B cell (primary cell): ENCODE results near the gene PPM1N. TPM values are rescaled to one million over a fixed set of nuclear protein-coding genes. Genes with fewer than 3 reads are reported as not detected.

Source experiments
- ATAC-seq: fragments of 200-7000 bp; cut with Tn5 transposase; one replicate; pipeline ENCODE4 v1.10.0; 2021; ENCODE audit warnings: low read depth, mild to moderate bottlenecking, moderate number of reproducible peaks, moderate library complexity
- CTCF ChIA-PET: fragments of 350-600 bp; sonication (Branson Sonifier 250); formaldehyde crosslinking; loops from one replicate; lab custom pipeline; 2021; ENCODE audit warnings: antibody characterized with exemption, inconsistent platforms; lab: Charles Lee
- POLR2A ChIA-PET: fragments of 350-600 bp; sonication (Branson Sonifier 250); formaldehyde crosslinking; loops from one replicate; lab custom pipeline; 2021; ENCODE audit warnings: antibody characterized with exemption; lab: Charles Lee
- DNase-seq: peaks from one replicate; pipeline ENCODE4 v3.0.0; 2013
- H2AFZ ChIP-seq: 2 replicates; pipeline ENCODE4 v1.6.1; 2012; ENCODE audit warnings: mild to moderate bottlenecking, low read depth, low read length; ENCODE audit not compliant: insufficient read depth, poor library complexity, severe bottlenecking
- H3K27ac ChIP-seq, 2 donors: 1 replicate in 1 of 2; 2 replicates in 1 of 2; pipeline ENCODE4 v1.5.1; 2012 to 2013; ENCODE audit warnings: low read length in 2 of 2, mild to moderate bottlenecking in 2 of 2, moderate library complexity in 1 of 2
- H3K27me3 ChIP-seq, 4 experiments: fragments of 200-600 bp in 1 of 4; sonication (generic) in 1 of 4; replicated peaks in 1 of 4; 1 replicate in 2 of 4; 2 replicates in 2 of 4; pipeline versions ENCODE4 v1.6.1 to v1.7.0; 2013 to 2016; ENCODE audit warnings: low read length in 3 of 4, mild to moderate bottlenecking in 2 of 4, mixed read lengths in 1 of 4, moderate library complexity in 1 of 4; ENCODE audit not compliant: insufficient read depth in 4 of 4, control insufficient read depth in 3 of 4; ENCODE audit errors: control extremely low read depth in 1 of 4
- H3K36me3 ChIP-seq, 2 experiments: replicated peaks in 1 of 2; 1 replicate in 1 of 2; 2 replicates in 1 of 2; pipeline versions ENCODE4 v1.6.1 to v1.7.1; 2013; ENCODE audit warnings: low read length in 1 of 2; ENCODE audit not compliant: insufficient read depth in 2 of 2, control insufficient read depth in 1 of 2; ENCODE audit errors: control extremely low read depth in 1 of 2, extremely low read depth in 1 of 2
- H3K4me1 ChIP-seq, 2 donors: fragments of 200-600 bp in 1 of 2; sonication (generic) in 1 of 2; 1 replicate in 1 of 2; 2 replicates in 1 of 2; pipeline versions ENCODE4 v1.5.1 to v1.6.1; 2013 to 2017; ENCODE audit warnings: low read length in 2 of 2; ENCODE audit not compliant: control insufficient read depth in 2 of 2, insufficient read depth in 2 of 2
- H3K4me2 ChIP-seq: replicated peaks from 2 replicates; pipeline ENCODE3; 2012; ENCODE audit warnings: mild to moderate bottlenecking, low read depth, low read length; ENCODE audit not compliant: poor library complexity, severe bottlenecking
- H3K4me3 ChIP-seq, 5 experiments: fragments of 200-600 bp in 1 of 5; sonication (generic) in 1 of 5; 1 replicate in 3 of 5; 2 replicates in 2 of 5; pipeline versions ENCODE4 v1.5.1 to v1.7.0; 2011 to 2016; ENCODE audit warnings: low read length in 4 of 5, mild to moderate bottlenecking in 4 of 5, low read depth in 2 of 5, control low read depth in 1 of 5, moderate library complexity in 1 of 5; ENCODE audit not compliant: insufficient read depth in 1 of 5; ENCODE audit errors: control extremely low read depth in 1 of 5, extremely low read depth in 1 of 5
- H3K79me2 ChIP-seq: fragments of 200-600 bp; sonication (generic); one replicate; pipeline ENCODE4 v1.6.0; 2016; ENCODE audit warnings: low read length; ENCODE audit not compliant: control insufficient read depth, insufficient read depth
- H3K9ac ChIP-seq: fragments of 200-600 bp; sonication (generic); 2 replicates; pipeline ENCODE4 v1.6.1; 2017; ENCODE audit warnings: mild to moderate bottlenecking, low read length, moderate library complexity
- H3K9me3 ChIP-seq, 3 donors: one replicate each; pipeline versions ENCODE4 v1.6.1 to v1.7.1; 2013; ENCODE audit warnings: low read length in 2 of 3; ENCODE audit not compliant: control insufficient read depth in 2 of 3, insufficient read depth in 1 of 3; ENCODE audit errors: control extremely low read depth in 1 of 3
- H4K20me1 ChIP-seq: 2 replicates; pipeline ENCODE4 v1.6.0; 2012; ENCODE audit warnings: mild to moderate bottlenecking, low read length; ENCODE audit not compliant: insufficient read depth, control insufficient read depth, poor library complexity, severe bottlenecking
- H3K27ac Mint-ChIP-seq: one replicate; pipeline ENCODE4 v1.8.0; 2021; ENCODE audit warnings: mixed read lengths
- H3K27me3 Mint-ChIP-seq: one replicate; pipeline ENCODE4 v1.8.0; 2021; ENCODE audit warnings: mixed read lengths
- H3K4me1 Mint-ChIP-seq: one replicate; pipeline ENCODE4 v1.8.0; 2021; ENCODE audit warnings: mixed read lengths
- H3K4me3 Mint-ChIP-seq: one replicate; pipeline ENCODE4 v1.8.0; 2021; ENCODE audit warnings: mixed read lengths
- H3K9me3 Mint-ChIP-seq: one replicate; pipeline ENCODE4 v1.8.0; 2022; ENCODE audit warnings: mixed read lengths; ENCODE audit not compliant: insufficient read depth
- CTCF ChIP-seq: fragments of 200-600 bp; IDR thresholded peaks from one replicate; pipeline ENCODE4 v1.8.0; 2022; ENCODE audit warnings: antibody characterized with exemption, mild to moderate bottlenecking
- EZH2 ChIP-seq: IDR thresholded peaks from 2 replicates; pipeline ENCODE4 v1.6.1; 2012; ENCODE audit warnings: borderline replicate concordance, low read depth, mild to moderate bottlenecking, moderate library complexity, low read length; ENCODE audit not compliant: insufficient read depth, poor library complexity, severe bottlenecking
- WGBS: methylation state at CpG from one replicate; pipeline ENCODE4 v1.1.5; 2013; ENCODE audit warnings: missing lambda C conversion rate; ENCODE audit not compliant: insufficient coverage; 5-methylcytosine and 5-hydroxymethylcytosine counted together
- intact Hi-C: fragments of 100-400 bp; cut with micrococcal nuclease; formaldehyde crosslinking; loops from one replicate; pipeline ENCODE4 v1.10.0; 2022
- polyA plus RNA-seq: library from polyadenylated mRNA; depleted of rRNA; stranded (reverse); fragments of >200 nt; gene quantifications from 2 replicates; pipeline ENCODE4 v1.2.3, GENCODE V29; 2012
- total RNA-seq, 2 donors: library from RNA; stranded (reverse); fragments of 120-200 nt in 1 of 2; gene quantifications; 1 replicate in 1 of 2; 2 replicates in 1 of 2; pipeline versions ENCODE4 v1.2.3 to v1.2.4, GENCODE V29; 2013 to 2022

PPM1N gene
- total and polyA plus RNA-seq, 2 donors (not counting 1 experiment from before 2014, with no cell fraction given), result 2.6 to 6.5 TPM

- intact Hi-C loops, result no loop called here
These were observed 33.1 kb downstream of the PPM1N start for GRCh38 chr19:45531349-45531748.

GRCh38 chr19:45539459-45539858 lies 41.2 kb downstream of the PPM1N start:
- Histone ChIP-seq H3K9me3 (peaks cover 0 to 9% (median 7%) of the 10 kb centered on the region in 3 donors), H3K27me3 (no peaks in the 10 kb centered on the region), H2AFZ (no peak overlapping the region), H3K79me2 (no peaks in the 10 kb centered on the region), H3K27ac (no peak overlapping the region), H3K4me1 (peaks cover 7 to 17% of the 10 kb centered on the region in 2 donors), H3K9ac (no peak overlapping the region), H3K4me2 (no peak overlapping the region), H3K36me3 (no peaks in the 10 kb centered on the region), H4K20me1 (no peaks in the 10 kb centered on the region), H3K4me3 (no peak overlapping the region)
- ATAC-seq, result no peak
- TF ChIP-seq CTCF (no peak), EZH2 (no peak)
- intact Hi-C loops, result no loop called here
- no peaks in the 10 kb centered on the region for H3K9me3 Mint-ChIP-seq
- no peaks in the 10 kb centered on the region for H3K27me3 Mint-ChIP-seq
- CTCF ChIA-PET, result no interaction called here
- no peak overlapping the region for H3K4me3 Mint-ChIP-seq
- WGBS, result no CpG with 5 or more reads among the region's 9 CpGs
- H3K27ac Mint-ChIP-seq, result no peak overlapping the region
- POLR2A ChIA-PET, result no interaction called here
- DNase-seq, result no peak
- H3K4me1 Mint-ChIP-seq, result peaks cover 8% of the 10 kb centered on the region

More at GRCh38 chr19:45531349-45531748, 33.1 kb downstream of the PPM1N start:
- H3K9me3 ChIP-seq, result peaks cover 0 to 5% (median 0%) of the 10 kb centered on the region in 3 donors
- ChIA-PET POLR2A (interaction anchor here (0.6 kb wide), 1 partner anchor 108 kb away, joined by 5 read pairs; the partner anchor contains the start of gene EML2), CTCF (interaction anchor here (0.6 to 4.2 kb wide), 2 partner anchors 27 to 413 kb away, joined by 5 to 16 read pairs; no protein-coding TSS in a partner anchor)
- peaks cover 0 to 11% of the 10 kb centered on the region in 2 experiments for H3K36me3 ChIP-seq
- H3K27me3 ChIP-seq, result peaks cover 0 to 3% (median 0%) of the 10 kb centered on the region in 4 experiments
- peaks cover 9% of the 10 kb centered on the region for H4K20me1 ChIP-seq
- no peak overlapping the region for H3K9ac ChIP-seq
- DNase-seq (no peak), ATAC-seq (no peak)
- no peak overlapping the region for H3K4me3 ChIP-seq
- no CpG with 5 or more reads among the region's 1 CpG for WGBS
- peaks cover 9 to 13% of the 10 kb centered on the region in 2 donors for H3K4me1 ChIP-seq
- H3K4me1 Mint-ChIP-seq, result peaks cover 18% of the 10 kb centered on the region
- H3K27me3 Mint-ChIP-seq, result no peaks in the 10 kb centered on the region
- no peak overlapping the region for H2AFZ ChIP-seq
- no peak overlapping the region for H3K27ac Mint-ChIP-seq
- no peak overlapping the region for H3K4me3 Mint-ChIP-seq
- H3K27ac ChIP-seq, result no peak overlapping the region
- H3K79me2 ChIP-seq, result no peaks in the 10 kb centered on the region
- H3K4me2 ChIP-seq, result no peak overlapping the region
- no peaks in the 10 kb centered on the region for H3K9me3 Mint-ChIP-seq
- TF ChIP-seq CTCF, result no peak
- no peak for TF ChIP-seq EZH2
